ENCODE data around the gene H2BK1. TPM values are rescaled to one million over a fixed set of nuclear protein-coding genes. Genes with fewer than 3 reads are reported as not detected.

The H2BK1 gene
- total RNA-seq, 2 donors from 2014 or later, result not detected

GRCh38 chr7:151252961-151253711 is 42.8 kb upstream of the H2BK1 start:
- peak overlapping the region; percentile 74 for H3K4me3 Mint-ChIP-seq
- H3K9me3 Mint-ChIP-seq, result no peaks in the 10 kb centered on the region
- no peak for TF ChIP-seq CTCF (conservative IDR thresholded peaks at IDR 0.05)
- H3K27me3 Mint-ChIP-seq (ENCODE audit: insufficient read depth), result peaks cover 68% of the 10 kb centered on the region
- Histone ChIP-seq H3K4me1 (ENCODE audit: control insufficient read depth, insufficient read depth, low read length) (peaks cover 22% of the 10 kb centered on the region), H3K9ac (ENCODE audit: extremely low read depth, low read length, poor library complexity, severe bottlenecking) (no peak overlapping the region), H3K27me3 (ENCODE audit: control insufficient read depth, insufficient read depth, low read length, poor library complexity, severe bottlenecking) (no peaks in the 10 kb centered on the region), H3K9me3 (ENCODE audit: control insufficient read depth, low read length) (no peaks in the 10 kb centered on the region), H3K27ac (ENCODE audit: low read depth, low read length) (peak overlapping the region; percentile 95), H3K4me3 (ENCODE audit: low read length) (peak overlapping the region; percentile 80), H3K36me3 (ENCODE audit: control insufficient read depth, insufficient read depth, low read length) (no peaks in the 10 kb centered on the region)
- H3K27ac Mint-ChIP-seq, result peak overlapping the region; percentile 77
- H3K36me3 Mint-ChIP-seq (ENCODE audit: low read depth), result peaks cover 6% of the 10 kb centered on the region
- peaks cover 33% of the 10 kb centered on the region for H3K4me1 Mint-ChIP-seq
- WGBS, 2 experiments (ENCODE audit: insufficient coverage in 1 of 2, insufficient read length in 1 of 2), result 62 to 72% methylated on average over 10 to 17 of the region's 17 CpGs
- DNase-seq, result peak; percentile 69

- Histone ChIP-seq H3K36me3 (ENCODE audit: control insufficient read depth, insufficient read depth, low read length) (no peaks in the 10 kb centered on the region), H3K9ac (ENCODE audit: extremely low read depth, low read length, poor library complexity, severe bottlenecking) (peak overlapping the region; percentile 51), H3K27ac (ENCODE audit: low read depth, low read length) (peak overlapping the region; percentile 95), H3K27me3 (ENCODE audit: control insufficient read depth, insufficient read depth, low read length, poor library complexity, severe bottlenecking) (no peaks in the 10 kb centered on the region), H3K9me3 (ENCODE audit: control insufficient read depth, low read length) (no peaks in the 10 kb centered on the region), H3K4me3 (ENCODE audit: low read length) (peak overlapping the region; percentile 80), H3K4me1 (ENCODE audit: control insufficient read depth, insufficient read depth, low read length) (peaks cover 25% of the 10 kb centered on the region)
- H3K4me3 Mint-ChIP-seq, result peak overlapping the region; percentile 74
- TF ChIP-seq CTCF (conservative IDR thresholded peaks at IDR 0.05), result no peak
- H3K9me3 Mint-ChIP-seq, result no peaks in the 10 kb centered on the region
- WGBS, 2 experiments (ENCODE audit: insufficient coverage in 1 of 2, insufficient read length in 1 of 2), result 28 to 47% methylated on average over 6 to 9 of the region's 9 CpGs
- peaks cover 62% of the 10 kb centered on the region for H3K27me3 Mint-ChIP-seq (ENCODE audit: insufficient read depth)
- H3K27ac Mint-ChIP-seq, result peak overlapping the region; percentile 77
- DNase-seq, result no peak
- H3K36me3 Mint-ChIP-seq (ENCODE audit: low read depth), result peaks cover under 1% of the 10 kb centered on the region
- H3K4me1 Mint-ChIP-seq, result peaks cover 38% of the 10 kb centered on the region
Observed at GRCh38 chr7:151252561-151252835, 42.2 kb upstream of the H2BK1 start.

- Histone ChIP-seq H3K4me3 (ENCODE audit: low read length) (peak overlapping the region; percentile 80), H3K36me3 (ENCODE audit: control insufficient read depth, insufficient read depth, low read length) (no peaks in the 10 kb centered on the region), H3K4me1 (ENCODE audit: control insufficient read depth, insufficient read depth, low read length) (peaks cover 25% of the 10 kb centered on the region), H3K9ac (ENCODE audit: extremely low read depth, low read length, poor library complexity, severe bottlenecking) (peak overlapping the region; percentile 51), H3K27ac (ENCODE audit: low read depth, low read length) (peak overlapping the region; percentile 95), H3K27me3 (ENCODE audit: control insufficient read depth, insufficient read depth, low read length, poor library complexity, severe bottlenecking) (no peaks in the 10 kb centered on the region), H3K9me3 (ENCODE audit: control insufficient read depth, low read length) (no peaks in the 10 kb centered on the region)
- TF ChIP-seq CTCF (conservative IDR thresholded peaks at IDR 0.05), result no peak
- WGBS, 2 experiments (ENCODE audit: insufficient coverage in 1 of 2, insufficient read length in 1 of 2), result 0 to 3% methylated on average over 4 to 77 of the region's 79 CpGs
- no peaks in the 10 kb centered on the region for H3K9me3 Mint-ChIP-seq
- H3K4me3 Mint-ChIP-seq, result peak overlapping the region; percentile 74
- H3K27me3 Mint-ChIP-seq (ENCODE audit: insufficient read depth), result peaks cover 57% of the 10 kb centered on the region
- DNase-seq, result peak; percentile 87
- peaks cover 43% of the 10 kb centered on the region for H3K4me1 Mint-ChIP-seq
- no peaks in the 10 kb centered on the region for H3K36me3 Mint-ChIP-seq (ENCODE audit: low read depth)
- H3K27ac Mint-ChIP-seq, result peak overlapping the region; percentile 77
Observed at GRCh38 chr7:151251689-151252560, 41.6 kb upstream of the H2BK1 start.

Measured in endodermal cell (in vitro differentiated cells).